CD4-positive, CD25-positive, alpha-beta regulatory T cell (primary cell): ENCODE measurements around the gene CD200. TPM values are rescaled to one million over a fixed set of nuclear protein-coding genes. Genes with fewer than 3 reads are reported as not detected.

Source experiments
- ATAC-seq, 2 donors: fragments of 150-1000 bp; cut with Tn5 transposase; one replicate each; pipeline ENCODE4 v1.10.0; 2021; ENCODE audit warnings: low read depth in 2 of 2, moderate number of reproducible peaks in 2 of 2, moderate library complexity in 1 of 2
- DNase-seq, 3 donors: peaks; one replicate each; pipeline versions ENCODE4 v3.0.0 to v3.0.0-alpha.2; 2012 to 2022; ENCODE audit warnings: mixed read lengths in 1 of 3
- H3K27ac ChIP-seq: one replicate; pipeline ENCODE4 v1.7.0; 2013; ENCODE audit warnings: mild to moderate bottlenecking, low read length; ENCODE audit not compliant: insufficient read depth, poor library complexity, severe bottlenecking
- H3K27me3 ChIP-seq: one replicate; pipeline ENCODE4 v1.7.0; 2013; ENCODE audit warnings: low read length; ENCODE audit not compliant: control insufficient read depth, insufficient read depth
- H3K36me3 ChIP-seq: one replicate; pipeline ENCODE4 v1.7.0; 2013; ENCODE audit warnings: mild to moderate bottlenecking, low read length, moderate library complexity; ENCODE audit not compliant: control insufficient read depth, insufficient read depth
- H3K4me1 ChIP-seq: 2 replicates; pipeline ENCODE4 v1.7.0; 2013; ENCODE audit warnings: mild to moderate bottlenecking, low read length; ENCODE audit not compliant: insufficient read depth, control insufficient read depth, poor library complexity, severe bottlenecking
- H3K4me3 ChIP-seq: one replicate; pipeline ENCODE4 v1.7.0; 2013; ENCODE audit warnings: low read depth, mild to moderate bottlenecking, low read length, moderate library complexity
- H3K9me3 ChIP-seq, 2 experiments: 1 replicate in 1 of 2; 2 replicates in 1 of 2; pipeline ENCODE4 v1.7.0; 2013; ENCODE audit warnings: low read length in 2 of 2, mild to moderate bottlenecking in 1 of 2, moderate library complexity in 1 of 2; ENCODE audit not compliant: control insufficient read depth in 2 of 2
- H3K27ac Mint-ChIP-seq, 3 donors: one replicate each; pipeline ENCODE4 v1.8.0; 2020 to 2022; ENCODE audit warnings: mild to moderate bottlenecking in 3 of 3, mixed read lengths in 3 of 3, moderate library complexity in 2 of 3
- H3K27me3 Mint-ChIP-seq: one replicate; pipeline ENCODE4 v1.8.0; 2022; ENCODE audit warnings: mild to moderate bottlenecking, mixed read lengths
- H3K36me3 Mint-ChIP-seq: one replicate; pipeline ENCODE4 v1.8.0; 2020; ENCODE audit warnings: mixed read lengths
- H3K4me1 Mint-ChIP-seq, 4 donors: one replicate each; pipeline ENCODE4 v1.8.0; 2020 to 2022; ENCODE audit warnings: mixed read lengths in 4 of 4, mild to moderate bottlenecking in 1 of 4
- H3K4me3 Mint-ChIP-seq, 4 donors: one replicate each; pipeline ENCODE4 v1.8.0; 2020 to 2022; ENCODE audit warnings: mild to moderate bottlenecking in 4 of 4, mixed read lengths in 4 of 4, moderate library complexity in 3 of 4
- H3K9me3 Mint-ChIP-seq, 7 donors: one replicate each; pipeline ENCODE4 v1.8.0; 2020 to 2022; ENCODE audit warnings: mixed read lengths in 7 of 7, mild to moderate bottlenecking in 3 of 7, moderate library complexity in 2 of 7
- polyA plus RNA-seq, 4 donors: library from polyadenylated mRNA; unstranded; fragments of 300-500 nt; fragmentation: Illumina TruSeq; gene quantifications; one replicate each; pipeline ENCODE4 v1.2.3, GENCODE V29; 2021
- total RNA-seq: library from RNA; stranded (reverse); gene quantifications from one replicate; pipeline ENCODE4 v1.2.3, GENCODE V29; 2022

The CD200 gene
- total and polyA plus RNA-seq, 5 donors from 2014 or later, result 1.9 to 4.8 (median 2.8) TPM

GRCh38 chr3:112352720-112353119 lies 19.8 kb downstream of the CD200 start:
- Mint-ChIP-seq H3K4me1 (peaks cover 0 to 17% (median 4%) of the 10 kb centered on the region in 4 donors), H3K27ac (no peak overlapping the region), H3K27me3 (no peaks in the 10 kb centered on the region), H3K9me3 (no peaks in the 10 kb centered on the region), H3K4me3 (no peak overlapping the region), H3K36me3 (no peaks in the 10 kb centered on the region)
- DNase-seq (no peak), ATAC-seq (no peak)
- Histone ChIP-seq H3K36me3 (no peaks in the 10 kb centered on the region), H3K4me1 (no peaks in the 10 kb centered on the region), H3K4me3 (no peak overlapping the region), H3K27me3 (peaks cover 6% of the 10 kb centered on the region), H3K9me3 (no peaks in the 10 kb centered on the region), H3K27ac (no peak overlapping the region)

- no peaks in the 10 kb centered on the region for H3K9me3 Mint-ChIP-seq
- Histone ChIP-seq H3K4me1 (no peaks in the 10 kb centered on the region), H3K36me3 (no peaks in the 10 kb centered on the region), H3K4me3 (no peak overlapping the region), H3K27me3 (peaks cover 6% of the 10 kb centered on the region), H3K27ac (no peak overlapping the region), H3K9me3 (no peaks in the 10 kb centered on the region)
- H3K27me3 Mint-ChIP-seq, result peaks cover under 1% of the 10 kb centered on the region
- no peaks in the 10 kb centered on the region for H3K36me3 Mint-ChIP-seq
- H3K4me1 Mint-ChIP-seq, result peaks cover 3 to 19% (median 6%) of the 10 kb centered on the region in 4 donors
- DNase-seq, result no peak
- no peak overlapping the region for H3K27ac Mint-ChIP-seq
- no peak overlapping the region for H3K4me3 Mint-ChIP-seq
- ATAC-seq, result no peak
Measured at GRCh38 chr3:112353365-112353764, 20.4 kb downstream of the CD200 start.

GRCh38 chr3:112354642-112355306 lies 21.8 kb downstream of the CD200 start:
- Histone ChIP-seq H3K27me3 (peaks cover 6% of the 10 kb centered on the region), H3K9me3 (no peaks in the 10 kb centered on the region), H3K4me3 (no peak overlapping the region), H3K4me1 (no peaks in the 10 kb centered on the region), H3K27ac (no peak overlapping the region), H3K36me3 (no peaks in the 10 kb centered on the region)
- no peak for DNase-seq
- H3K27ac Mint-ChIP-seq, result no peak overlapping the region
- H3K9me3 Mint-ChIP-seq, result no peaks in the 10 kb centered on the region
- no peaks in the 10 kb centered on the region for H3K36me3 Mint-ChIP-seq
- H3K4me3 Mint-ChIP-seq, result no peak overlapping the region
- H3K27me3 Mint-ChIP-seq, result peaks cover 8% of the 10 kb centered on the region
- ATAC-seq, result no peak
- peaks cover 5 to 25% (median 13%) of the 10 kb centered on the region in 4 donors for H3K4me1 Mint-ChIP-seq

GRCh38 chr3:112355307-112355687 lies 22.3 kb downstream of the CD200 start:
- H3K27me3 Mint-ChIP-seq, result peaks cover 8% of the 10 kb centered on the region
- ATAC-seq (no peak), DNase-seq (no peak)
- no peak overlapping the region for H3K4me3 Mint-ChIP-seq
- no peaks in the 10 kb centered on the region for H3K9me3 Mint-ChIP-seq
- no peak overlapping the region for H3K27ac ChIP-seq
- H3K36me3 Mint-ChIP-seq, result no peaks in the 10 kb centered on the region
- H3K27me3 ChIP-seq, result peaks cover 6% of the 10 kb centered on the region
- H3K4me1 Mint-ChIP-seq, result peaks cover 5 to 21% (median 13%) of the 10 kb centered on the region in 4 donors
- H3K9me3 ChIP-seq, result no peaks in the 10 kb centered on the region
- no peak overlapping the region for H3K4me3 ChIP-seq
- no peak overlapping the region for H3K27ac Mint-ChIP-seq
- H3K4me1 ChIP-seq, result no peaks in the 10 kb centered on the region
- H3K36me3 ChIP-seq, result no peaks in the 10 kb centered on the region

GRCh38 chr3:112357930-112358780 lies 25.2 kb downstream of the CD200 start:
- H3K36me3 Mint-ChIP-seq, result no peaks in the 10 kb centered on the region
- DNase-seq, result peak in 2 of 3 donors; percentile 15 to 57
- ATAC-seq, result peak; percentile 77 to 78

GRCh38 chr3:112360561-112360960 lies 27.6 kb downstream of the CD200 start:
- H3K4me1 Mint-ChIP-seq, result peaks cover 9 to 32% (median 25%) of the 10 kb centered on the region in 4 donors
- Histone ChIP-seq H3K4me3 (no peak overlapping the region), H3K9me3 (no peaks in the 10 kb centered on the region), H3K36me3 (no peaks in the 10 kb centered on the region), H3K27ac (no peak overlapping the region), H3K27me3 (no peaks in the 10 kb centered on the region), H3K4me1 (no peaks in the 10 kb centered on the region)
- peaks cover 8% of the 10 kb centered on the region for H3K27me3 Mint-ChIP-seq
- peaks cover 8% of the 10 kb centered on the region for H3K36me3 Mint-ChIP-seq
- H3K27ac Mint-ChIP-seq, result no peak overlapping the region
- ATAC-seq, result no peak
- H3K4me3 Mint-ChIP-seq, result no peak overlapping the region
- no peak for DNase-seq
- no peaks in the 10 kb centered on the region for H3K9me3 Mint-ChIP-seq

More at GRCh38 chr3:112357930-112358780, 25.2 kb downstream of the CD200 start:
- Mint-ChIP-seq H3K4me3 (peak overlapping the region; percentile 46 to 72 (median 66)), H3K9me3 (no peaks in the 10 kb centered on the region), H3K27me3 (peaks cover 8% of the 10 kb centered on the region), H3K27ac (peak overlapping the region in 2 of 3 donors; percentile 12 to 81), H3K4me1 (peaks cover 5 to 17% (median 13%) of the 10 kb centered on the region in 4 donors)
- H3K27ac ChIP-seq, result peak overlapping the region; percentile 38
- H3K27me3 ChIP-seq, result no peaks in the 10 kb centered on the region
- no peaks in the 10 kb centered on the region for H3K4me1 ChIP-seq
- H3K4me3 ChIP-seq, result peak overlapping the region; percentile 51
- no peaks in the 10 kb centered on the region for H3K9me3 ChIP-seq
- H3K36me3 ChIP-seq, result no peaks in the 10 kb centered on the region

GRCh38 chr3:112362221-112362620 lies 29.3 kb downstream of the CD200 start:
- H3K27me3 Mint-ChIP-seq, result peaks cover 8% of the 10 kb centered on the region
- no peak for DNase-seq
- H3K27me3 ChIP-seq, result no peaks in the 10 kb centered on the region
- no peaks in the 10 kb centered on the region for H3K36me3 ChIP-seq
- no peaks in the 10 kb centered on the region for H3K9me3 ChIP-seq
- no peak for ATAC-seq
- peaks cover 9 to 37% (median 27%) of the 10 kb centered on the region in 4 donors for H3K4me1 Mint-ChIP-seq
- H3K9me3 Mint-ChIP-seq, result no peaks in the 10 kb centered on the region
- H3K4me1 ChIP-seq, result no peaks in the 10 kb centered on the region
- no peak overlapping the region for H3K4me3 Mint-ChIP-seq
- peaks cover 8% of the 10 kb centered on the region for H3K36me3 Mint-ChIP-seq
- H3K27ac Mint-ChIP-seq, result no peak overlapping the region
- no peak overlapping the region for H3K4me3 ChIP-seq
- no peak overlapping the region for H3K27ac ChIP-seq
